ENCODE data around the gene FCER1A.
"Not testable (repeated sequence)": the region's sequence is repeated elsewhere in the genome, so short reads cannot be mapped to it uniquely, and the experiment has no call there.

Gene FCER1A

DNA sequence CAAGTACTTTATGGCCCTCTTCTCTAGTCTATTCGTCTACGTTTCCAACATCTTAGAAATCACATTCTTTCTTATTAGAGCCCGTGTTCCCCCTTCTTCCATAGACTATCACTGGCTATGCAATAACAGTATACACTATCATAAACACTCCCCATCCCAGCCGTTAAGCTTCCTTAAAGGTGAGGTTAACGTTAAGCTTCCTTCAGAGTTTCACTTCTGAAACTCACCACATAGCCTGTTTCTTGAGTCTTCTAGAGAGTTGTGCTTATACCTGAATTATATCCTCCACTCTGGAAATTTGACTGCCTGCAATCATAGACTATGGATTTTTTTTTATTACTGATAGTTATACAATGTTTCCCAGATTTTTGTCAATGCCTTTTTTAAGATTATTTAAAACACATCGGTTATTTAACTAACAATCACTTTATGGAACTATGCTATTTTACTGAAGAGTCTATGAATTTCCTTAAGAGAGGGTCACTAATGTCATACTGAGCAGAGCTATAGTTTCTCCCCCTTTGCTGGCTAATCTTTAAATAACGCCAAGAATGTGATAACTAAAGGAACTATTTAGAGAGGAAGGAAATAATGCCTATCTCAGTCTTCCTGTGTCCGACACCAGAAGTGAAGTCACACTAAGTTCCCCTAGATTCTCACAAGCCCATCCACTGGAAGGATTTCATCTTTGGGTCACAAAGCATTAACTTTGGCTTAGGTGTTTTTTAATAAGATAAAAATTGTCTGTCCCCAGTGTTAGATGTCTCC is 16.8 kb downstream of the FCER1A start:
- Mint-ChIP-seq H3K4me3 (no peak overlapping the region), H3K9me3 (ENCODE audit: low read depth) (peaks cover 4% of the 10 kb centered on the region), H3K36me3 (no peaks in the 10 kb centered on the region), H3K27ac (no peak overlapping the region), H3K4me1 (ENCODE audit: low read depth) (no peaks in the 10 kb centered on the region), H3K27me3 (peaks cover 10% of the 10 kb centered on the region)

DNA sequence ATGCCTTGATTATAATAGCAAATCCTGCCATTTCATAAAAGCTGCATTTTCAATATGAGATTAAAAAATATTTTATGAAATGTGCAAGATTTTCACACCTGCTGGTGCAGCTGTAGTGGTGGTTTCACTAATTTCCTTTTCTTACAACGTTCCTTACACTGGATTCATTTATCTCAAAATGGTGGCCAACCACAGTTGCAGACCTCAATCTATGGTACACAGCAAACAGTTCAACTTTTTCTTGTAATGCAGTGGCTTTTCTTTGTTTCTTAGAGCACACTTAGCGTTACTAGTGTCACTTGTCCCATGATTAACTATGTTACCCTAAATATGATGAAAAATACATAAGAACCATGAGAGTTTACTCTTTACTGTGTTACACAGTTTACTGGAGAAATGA is 32.7 kb downstream of the FCER1A start:
- Mint-ChIP-seq H3K27me3 (peaks cover 1% of the 10 kb centered on the region), H3K36me3 (no peaks in the 10 kb centered on the region), H3K27ac (no peak overlapping the region), H3K4me3 (no peak overlapping the region), H3K9me3 (ENCODE audit: low read depth) (no peaks in the 10 kb centered on the region), H3K4me1 (ENCODE audit: low read depth) (no peaks in the 10 kb centered on the region)

DNA sequence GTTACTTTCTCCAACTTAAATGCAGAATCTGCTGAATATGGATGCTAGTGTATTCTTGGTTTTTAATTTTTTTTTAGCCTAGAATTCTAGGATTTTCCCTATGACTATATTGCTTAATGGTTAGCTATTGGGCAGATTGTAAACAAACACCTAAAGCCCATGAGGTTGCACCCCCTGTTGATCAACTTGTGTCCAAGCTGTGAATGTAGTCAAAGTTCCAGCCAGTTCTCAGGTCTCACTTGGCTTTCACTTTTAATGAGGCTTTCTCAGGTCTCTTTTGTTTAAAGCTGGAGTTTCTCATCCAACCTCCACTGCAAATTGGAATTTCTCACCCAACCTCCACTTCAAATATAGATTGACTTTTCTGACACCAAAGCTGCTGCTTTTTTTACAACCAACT is 35.9 kb downstream of the FCER1A start:
- no peaks in the 10 kb centered on the region for H3K9me3 Mint-ChIP-seq (ENCODE audit: low read depth)

DNA sequence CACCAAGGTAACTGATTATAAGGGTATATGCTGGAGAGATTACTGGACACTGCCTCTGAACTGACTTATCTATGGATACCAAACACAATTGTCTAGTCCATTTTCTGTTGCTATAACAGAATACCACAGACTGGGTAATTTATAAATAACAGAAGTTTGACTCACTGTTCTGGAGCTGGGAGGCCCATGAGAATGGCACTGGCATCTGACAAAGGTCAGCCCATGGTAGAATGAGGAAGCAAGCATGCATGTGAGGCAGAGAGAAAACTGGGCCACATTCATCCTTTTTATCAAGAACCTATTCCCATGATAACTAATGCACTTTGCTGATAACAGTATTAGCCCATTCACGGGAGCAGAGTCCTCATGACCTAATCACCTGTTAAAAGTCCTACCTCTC is 37.4 kb downstream of the FCER1A start:
- no peaks in the 10 kb centered on the region for H3K36me3 Mint-ChIP-seq
- H3K4me1 Mint-ChIP-seq (ENCODE audit: low read depth): no peaks in the 10 kb centered on the region
- H3K4me3 Mint-ChIP-seq: no peak overlapping the region
- H3K27me3 Mint-ChIP-seq: peaks cover 4% of the 10 kb centered on the region
- no peak overlapping the region for H3K27ac Mint-ChIP-seq
- H3K9me3 Mint-ChIP-seq (ENCODE audit: low read depth): no peaks in the 10 kb centered on the region

More for the DNA sequence above, 35.9 kb downstream of the FCER1A start:
- Mint-ChIP-seq H3K4me3 (no peak overlapping the region), H3K36me3 (no peaks in the 10 kb centered on the region), H3K27ac (no peak overlapping the region), H3K4me1 (ENCODE audit: low read depth) (no peaks in the 10 kb centered on the region), H3K27me3 (peaks cover 1% of the 10 kb centered on the region)

DNA sequence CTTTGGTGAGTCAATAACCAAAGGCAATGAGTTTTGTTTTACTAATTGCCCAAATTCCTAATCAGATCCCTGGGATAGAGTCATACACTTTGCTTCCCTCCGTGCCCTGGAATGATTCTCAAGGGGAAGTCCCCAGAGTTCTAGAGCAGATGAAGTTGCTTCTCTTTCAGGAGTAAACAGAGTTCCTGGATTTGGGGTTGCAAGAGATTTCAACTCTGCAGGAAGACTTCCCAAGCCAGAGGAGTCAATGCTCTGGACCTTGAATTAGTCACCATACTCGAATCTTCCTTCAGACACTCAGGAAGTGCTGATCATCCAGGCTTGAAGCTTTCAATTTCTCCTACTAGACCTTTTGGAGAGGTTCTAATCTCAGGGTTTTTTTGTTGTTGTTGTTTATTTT is 39.6 kb downstream of the FCER1A start:
- no peaks in the 10 kb centered on the region for H3K4me1 Mint-ChIP-seq (ENCODE audit: low read depth)
- peaks cover 2% of the 10 kb centered on the region for H3K27me3 Mint-ChIP-seq
- no peaks in the 10 kb centered on the region for H3K9me3 Mint-ChIP-seq (ENCODE audit: low read depth)
- no peaks in the 10 kb centered on the region for H3K36me3 Mint-ChIP-seq
- no peak overlapping the region for H3K4me3 Mint-ChIP-seq
- H3K27ac Mint-ChIP-seq: no peak overlapping the region

DNA sequence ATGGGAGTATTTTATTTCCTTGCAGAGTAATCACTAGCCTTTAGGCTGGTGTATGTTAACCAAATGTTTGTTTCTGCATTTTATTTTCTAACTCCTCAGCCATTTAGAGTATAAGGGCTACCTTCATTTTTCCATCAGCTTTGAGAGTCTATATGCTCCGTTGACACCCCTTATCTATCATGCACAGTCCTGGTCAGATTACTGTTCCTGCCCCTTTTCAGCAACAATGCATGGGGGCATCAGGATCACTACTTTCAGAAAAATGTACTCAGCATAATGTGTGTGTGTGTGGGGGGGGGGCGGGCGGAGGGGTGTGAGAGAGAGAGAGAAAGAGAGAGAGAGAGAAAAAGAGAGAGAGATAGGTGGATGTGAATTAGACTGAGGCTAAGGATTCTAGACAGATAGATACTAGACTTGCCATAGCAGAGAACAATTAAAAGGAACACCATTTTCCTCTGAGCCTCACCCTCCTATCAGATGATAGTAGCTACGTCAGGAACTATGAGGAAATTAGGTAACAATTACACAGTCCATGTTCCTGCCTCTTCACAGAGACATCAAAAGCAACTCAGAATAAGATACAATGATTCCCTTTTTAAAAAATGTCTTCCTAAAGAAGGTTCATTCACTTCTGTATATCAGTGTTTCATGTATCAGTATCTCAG is 40.8 kb downstream of the FCER1A start:
- Mint-ChIP-seq H3K36me3 (no peaks in the 10 kb centered on the region), H3K9me3 (ENCODE audit: low read depth) (no peaks in the 10 kb centered on the region)

DNA sequence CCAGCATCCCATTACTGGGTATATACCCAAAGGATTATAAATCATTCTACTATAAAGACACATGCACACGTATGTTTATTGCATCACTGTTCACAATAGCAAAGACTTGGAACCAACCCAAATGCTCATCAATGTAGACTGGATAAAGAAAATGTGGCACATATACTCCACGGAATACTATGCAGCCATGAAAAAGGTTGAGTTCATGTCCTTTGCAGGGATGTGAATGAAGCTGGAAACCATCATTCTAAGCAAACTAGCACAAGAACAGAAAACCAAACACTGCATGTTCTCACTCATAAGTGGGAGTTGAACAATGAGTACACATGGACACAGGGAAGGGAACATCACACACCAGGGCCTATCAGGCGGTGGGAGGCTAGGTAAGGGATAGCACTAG is 47.2 kb downstream of the FCER1A start:
- H3K36me3 Mint-ChIP-seq; H3K9me3 Mint-ChIP-seq (ENCODE audit: low read depth); H3K27ac Mint-ChIP-seq; H3K4me1 Mint-ChIP-seq (ENCODE audit: low read depth); H3K27me3 Mint-ChIP-seq; H3K4me3 Mint-ChIP-seq: not testable (repeated sequence)

More for the DNA sequence above, 40.8 kb downstream of the FCER1A start:
- Mint-ChIP-seq H3K27me3 (peaks cover 3% of the 10 kb centered on the region), H3K4me3 (no peak overlapping the region), H3K4me1 (ENCODE audit: low read depth) (no peaks in the 10 kb centered on the region), H3K27ac (no peak overlapping the region)

DNA sequence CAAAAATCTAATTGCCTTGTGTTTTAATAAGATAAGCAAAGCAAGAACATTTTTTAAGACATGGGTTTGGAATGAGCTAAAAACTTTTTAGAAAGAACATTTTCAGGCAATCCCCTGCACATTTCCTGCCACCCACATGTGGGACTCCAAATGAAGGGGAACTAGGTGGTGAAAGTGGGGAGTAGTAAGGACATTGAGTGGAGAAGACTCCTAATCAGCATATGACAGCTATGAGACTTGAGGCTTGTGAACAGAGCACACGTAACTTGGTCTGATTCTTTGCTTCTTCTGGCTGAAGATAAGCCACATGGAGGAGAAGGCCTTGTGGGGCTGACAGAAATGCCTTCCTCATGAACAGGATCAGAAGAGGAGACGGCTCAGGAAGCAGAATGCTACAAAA is 50.3 kb downstream of the FCER1A start:
- peaks cover 13% of the 10 kb centered on the region for H3K27me3 Mint-ChIP-seq
- H3K27ac Mint-ChIP-seq: no peak overlapping the region
- H3K36me3 Mint-ChIP-seq: no peaks in the 10 kb centered on the region
- no peaks in the 10 kb centered on the region for H3K4me1 Mint-ChIP-seq (ENCODE audit: low read depth)
- H3K9me3 Mint-ChIP-seq (ENCODE audit: low read depth): no peaks in the 10 kb centered on the region
- no peak overlapping the region for H3K4me3 Mint-ChIP-seq

Data from activated naive CD8-positive, alpha-beta T cell (primary cell).